SU-DHL-6 (cell line): Measurements from ENCODE around the gene TMEM59L.

Experiments
- H2AFZ ChIP-seq: fragments of 200-600 bp; sonication (generic); 2 replicates; pipeline ENCODE4 v1.6.1; 2014; ENCODE audit warnings: low read depth, mild to moderate bottlenecking, moderate library complexity, mixed read lengths, antibody characterized with exemption, low read length; ENCODE audit not compliant: severe bottlenecking
- H3F3A ChIP-seq: fragments of 200-600 bp; shearing (Covaris generic); 2 replicates; pipeline ENCODE4 v1.6.0; 2016; ENCODE audit warnings: antibody characterized with exemption, mild to moderate bottlenecking; ENCODE audit not compliant: insufficient read depth
- H3K27ac ChIP-seq: fragments of 200-600 bp; sonication (generic); 2 replicates; pipeline ENCODE4 v1.5.1; 2016; ENCODE audit warnings: low read depth, mild to moderate bottlenecking, low read length, moderate library complexity, mixed read lengths
- H3K27me3 ChIP-seq: fragments of 200-600 bp; sonication (generic), shearing (Covaris generic); 2 replicates; pipeline ENCODE4 v1.6.0; 2014; ENCODE audit warnings: mild to moderate bottlenecking, low read length
- H3K36me3 ChIP-seq: fragments of 200-600 bp; sonication (generic); 2 replicates; pipeline ENCODE4 v1.6.1; 2014; ENCODE audit warnings: mild to moderate bottlenecking, low read length, mixed read lengths
- H3K4me2 ChIP-seq: fragments of 300-600, 200-600 bp; shearing (Covaris generic), sonication (generic); 2 replicates; pipeline ENCODE4 v1.6.0; 2014; ENCODE audit warnings: low read length, low read depth, mild to moderate bottlenecking; ENCODE audit not compliant: poor library complexity, severe bottlenecking
- H3K4me3 ChIP-seq: fragments of 200-600 bp; sonication (generic); 2 replicates; pipeline ENCODE4 v1.5.1; 2014; ENCODE audit warnings: antibody characterized with exemption, low read length, mild to moderate bottlenecking, mixed read lengths; ENCODE audit not compliant: insufficient read depth, poor library complexity, severe bottlenecking
- H3K79me2 ChIP-seq: fragments of 200-600 bp; sonication (generic); 2 replicates; pipeline ENCODE4 v1.6.1; 2014; ENCODE audit warnings: mild to moderate bottlenecking, low read length, moderate library complexity; ENCODE audit not compliant: insufficient read depth
- H3K9ac ChIP-seq: fragments of 200-600 bp; sonication (generic); 2 replicates; pipeline ENCODE4 v1.7.0; 2014; ENCODE audit warnings: mild to moderate bottlenecking, low read length
- H3K9me2 ChIP-seq: fragments of 200-600 bp; sonication (generic); replicated peaks from 2 replicates; pipeline ENCODE4 v1.6.1; 2014; ENCODE audit warnings: low read length; ENCODE audit not compliant: insufficient read depth
- H3K9me3 ChIP-seq: fragments of 200-600 bp; sonication (generic); 2 replicates; pipeline ENCODE4 v1.6.1; 2014; ENCODE audit warnings: low read length, mixed read lengths; ENCODE audit not compliant: insufficient read depth
- H4K20me1 ChIP-seq: fragments of 200-600 bp; sonication (generic); 2 replicates; pipeline ENCODE4 v1.6.1; 2014; ENCODE audit warnings: low read depth, mild to moderate bottlenecking, antibody characterized with exemption, low read length, moderate library complexity, mixed read lengths
- EZH2phosphoT487 ChIP-seq: fragments of 200-600 bp; sonication (generic), shearing (Covaris generic); conservative IDR thresholded peaks from 2 replicates; pipeline ENCODE4 v1.6.1; 2018; ENCODE audit warnings: mild to moderate bottlenecking, antibody characterized with exemption, low read length, moderate library complexity, mixed read lengths
- TF ChIP-seq, protein P1 (sequence below): fragments of 200-600 bp; sonication (generic); IDR thresholded peaks from one replicate; pipeline ENCODE4 v1.5.1; 2017; ENCODE audit warnings: antibody characterized with exemption, mild to moderate bottlenecking, low read length, moderate library complexity; ENCODE audit not compliant: insufficient read depth, poor library complexity, severe bottlenecking

TMEM59L gene

DNA sequence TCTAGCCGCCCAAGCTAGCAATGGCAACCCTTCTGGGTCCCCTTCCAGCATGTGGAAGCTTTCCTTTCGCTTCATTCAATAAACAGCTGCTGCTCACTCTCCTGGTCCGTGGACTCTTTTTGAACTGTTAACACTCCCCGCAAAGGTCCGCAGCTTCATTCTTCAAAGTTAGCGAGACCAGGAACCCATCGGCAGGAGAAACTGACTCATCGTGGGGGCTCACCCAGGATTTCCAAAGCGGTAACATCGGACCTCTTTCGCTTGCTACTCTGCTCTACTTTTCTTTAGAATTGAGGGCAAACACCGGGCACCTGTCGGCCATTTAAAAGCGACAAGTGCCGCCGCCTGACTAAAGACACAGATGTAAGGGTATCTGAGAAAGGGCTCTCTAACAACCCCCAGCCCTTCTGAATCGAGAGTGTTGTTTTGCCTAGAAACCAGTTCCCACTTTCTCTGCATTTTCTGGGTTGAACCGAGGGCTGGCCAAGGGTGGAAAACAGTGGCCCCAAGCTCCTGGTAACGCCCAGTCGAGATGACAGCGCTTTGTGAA lies 35.2 kb upstream of the TMEM59L start:
- Histone ChIP-seq H3K9me3 (no peaks in the 10 kb centered on the region), H3K27me3 (no peaks in the 10 kb centered on the region), H2AFZ (no peak overlapping the region), H3K27ac (no peak overlapping the region), H3F3A (peaks cover 24% of the 10 kb centered on the region), H4K20me1 (peaks cover 4% of the 10 kb centered on the region; the same call in 1 of the 2 replicates), H3K36me3 (peaks cover 18% of the 10 kb centered on the region; the same call in 1 of the 2 replicates), H3K4me2 (no peak overlapping the region), H3K9me2 (no peaks in the 10 kb centered on the region), H3K79me2 (peaks cover 13% of the 10 kb centered on the region), H3K4me3 (no peak overlapping the region), H3K9ac (no peak overlapping the region)
- TF ChIP-seq, protein P1, sequence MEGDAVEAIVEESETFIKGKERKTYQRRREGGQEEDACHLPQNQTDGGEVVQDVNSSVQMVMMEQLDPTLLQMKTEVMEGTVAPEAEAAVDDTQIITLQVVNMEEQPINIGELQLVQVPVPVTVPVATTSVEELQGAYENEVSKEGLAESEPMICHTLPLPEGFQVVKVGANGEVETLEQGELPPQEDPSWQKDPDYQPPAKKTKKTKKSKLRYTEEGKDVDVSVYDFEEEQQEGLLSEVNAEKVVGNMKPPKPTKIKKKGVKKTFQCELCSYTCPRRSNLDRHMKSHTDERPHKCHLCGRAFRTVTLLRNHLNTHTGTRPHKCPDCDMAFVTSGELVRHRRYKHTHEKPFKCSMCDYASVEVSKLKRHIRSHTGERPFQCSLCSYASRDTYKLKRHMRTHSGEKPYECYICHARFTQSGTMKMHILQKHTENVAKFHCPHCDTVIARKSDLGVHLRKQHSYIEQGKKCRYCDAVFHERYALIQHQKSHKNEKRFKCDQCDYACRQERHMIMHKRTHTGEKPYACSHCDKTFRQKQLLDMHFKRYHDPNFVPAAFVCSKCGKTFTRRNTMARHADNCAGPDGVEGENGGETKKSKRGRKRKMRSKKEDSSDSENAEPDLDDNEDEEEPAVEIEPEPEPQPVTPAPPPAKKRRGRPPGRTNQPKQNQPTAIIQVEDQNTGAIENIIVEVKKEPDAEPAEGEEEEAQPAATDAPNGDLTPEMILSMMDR, result no peak
- no peak for TF ChIP-seq EZH2phosphoT487

DNA sequence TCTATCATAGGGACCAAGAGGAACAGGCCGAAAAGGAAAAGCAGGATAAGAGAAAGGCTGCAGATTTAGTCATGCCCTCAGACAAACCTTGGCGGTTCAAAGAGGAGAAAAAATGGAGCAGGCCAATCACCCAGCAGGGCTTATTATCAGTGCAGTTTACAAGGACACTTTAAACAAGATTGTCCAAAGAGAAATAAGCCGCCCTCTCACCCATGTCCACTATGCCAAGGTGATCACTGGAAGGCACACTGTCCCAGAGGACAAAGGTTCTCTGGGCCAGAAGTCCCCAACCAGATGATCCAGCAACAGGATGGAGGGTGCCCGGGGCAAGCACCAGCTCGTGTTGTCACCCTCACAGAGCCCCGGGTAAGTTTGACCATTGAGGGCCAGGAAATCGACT lies 32.4 kb upstream of the TMEM59L start:
- TF ChIP-seq, protein P1, result no peak
- TF ChIP-seq EZH2phosphoT487, result no peak
- H3F3A ChIP-seq, result peaks cover 24% of the 10 kb centered on the region
- no peak overlapping the region for H3K4me3 ChIP-seq
- no peak overlapping the region for H3K27ac ChIP-seq
- peaks cover 6% of the 10 kb centered on the region; the same call in 1 of the 2 replicates for H3K36me3 ChIP-seq
- no peak overlapping the region for H2AFZ ChIP-seq
- no peaks in the 10 kb centered on the region for H4K20me1 ChIP-seq
- H3K9me2 ChIP-seq, result no peaks in the 10 kb centered on the region
- no peaks in the 10 kb centered on the region for H3K27me3 ChIP-seq
- H3K79me2 ChIP-seq, result no peaks in the 10 kb centered on the region
- H3K9ac ChIP-seq, result no peak overlapping the region
- H3K9me3 ChIP-seq, result no peaks in the 10 kb centered on the region
- H3K4me2 ChIP-seq, result no peak overlapping the region

- H3K9me3 ChIP-seq, result no peaks in the 10 kb centered on the region
- no peaks in the 10 kb centered on the region for H3K27me3 ChIP-seq
- no peaks in the 10 kb centered on the region for H3K36me3 ChIP-seq
- H4K20me1 ChIP-seq, result no peaks in the 10 kb centered on the region
- no peaks in the 10 kb centered on the region for H3K9me2 ChIP-seq
- no peak for TF ChIP-seq EZH2phosphoT487
- TF ChIP-seq, protein P1, result no peak
- H3F3A ChIP-seq, result peaks cover 11% of the 10 kb centered on the region
- no peak overlapping the region for H3K9ac ChIP-seq
- H3K79me2 ChIP-seq, result no peaks in the 10 kb centered on the region
- H3K4me3 ChIP-seq, result no peak overlapping the region
- H2AFZ ChIP-seq, result no peak overlapping the region
- H3K4me2 ChIP-seq, result no peak overlapping the region
- H3K27ac ChIP-seq, result no peak overlapping the region
Measured at GRCh38 chr19:18586306-18586705, 26.4 kb upstream of the TMEM59L start.
